GM21390 (cell line): ENCODE results near the gene TLNRD1.
"Not testable (repeated sequence)": the region's sequence is repeated elsewhere in the genome, so short reads cannot be mapped to it uniquely, and the experiment has no call there.

Experiments
- ATAC-seq: cut with Tn5 transposase; IDR thresholded peaks from one replicate; pipeline ENCODE4 v1.9.1; 2021; ENCODE audit not compliant: unreplicated experiment

TLNRD1 gene

DNA sequence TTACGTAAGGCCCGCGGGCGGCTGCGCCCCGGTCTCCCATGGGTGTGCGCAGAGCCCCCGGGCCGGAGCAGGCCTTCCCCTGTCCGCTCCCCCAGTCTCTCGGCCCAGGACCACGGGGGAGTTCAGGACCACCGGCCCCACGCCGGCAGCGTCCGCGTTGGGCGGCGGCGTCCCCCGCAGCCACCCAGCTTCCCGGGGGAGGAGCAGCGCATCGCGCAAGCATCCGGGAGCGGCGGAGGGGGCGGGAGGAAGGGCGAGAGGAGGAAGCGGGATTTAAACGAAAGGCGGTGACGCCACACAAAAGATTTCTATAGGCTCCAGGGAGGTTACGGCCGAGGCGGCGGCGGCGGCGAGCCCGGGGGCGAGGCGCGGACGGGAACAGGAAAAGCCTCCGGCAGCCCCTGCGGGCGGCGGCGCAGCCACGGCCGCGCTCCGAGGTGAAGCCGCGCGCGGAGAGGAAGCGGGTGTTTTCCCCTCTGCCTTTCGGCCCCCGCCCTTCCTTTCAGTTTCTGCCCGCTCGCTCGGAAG is at the start of gene TLNRD1:
TLNRD1 (plus strand) TSS at position 300 of the 528 bp plus-strand sequence. CDS start 1,349 bp downstream, outside the sequence.
- ATAC-seq = peak; percentile 57

DNA sequence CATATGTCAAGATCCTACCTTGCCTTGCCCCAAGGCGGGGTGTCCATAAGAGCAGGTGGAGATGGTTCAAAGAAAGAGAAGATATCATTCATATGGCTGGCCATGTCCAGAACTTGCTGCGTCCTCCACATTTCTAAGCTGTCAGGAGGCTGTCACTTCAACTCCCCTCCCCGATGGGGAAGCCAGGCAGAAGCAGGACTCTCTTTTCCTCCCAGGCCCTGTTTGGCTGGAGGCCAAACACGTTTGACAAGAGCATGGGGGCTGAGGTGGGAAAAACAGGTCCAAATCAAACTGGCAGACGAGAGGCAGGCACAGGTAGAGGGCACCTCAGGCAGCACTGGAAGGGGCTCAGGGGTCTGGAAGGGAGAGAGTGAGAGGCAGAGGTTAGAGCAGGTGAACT is 48.8 kb upstream of the TLNRD1 start:
- no peak for ATAC-seq

DNA sequence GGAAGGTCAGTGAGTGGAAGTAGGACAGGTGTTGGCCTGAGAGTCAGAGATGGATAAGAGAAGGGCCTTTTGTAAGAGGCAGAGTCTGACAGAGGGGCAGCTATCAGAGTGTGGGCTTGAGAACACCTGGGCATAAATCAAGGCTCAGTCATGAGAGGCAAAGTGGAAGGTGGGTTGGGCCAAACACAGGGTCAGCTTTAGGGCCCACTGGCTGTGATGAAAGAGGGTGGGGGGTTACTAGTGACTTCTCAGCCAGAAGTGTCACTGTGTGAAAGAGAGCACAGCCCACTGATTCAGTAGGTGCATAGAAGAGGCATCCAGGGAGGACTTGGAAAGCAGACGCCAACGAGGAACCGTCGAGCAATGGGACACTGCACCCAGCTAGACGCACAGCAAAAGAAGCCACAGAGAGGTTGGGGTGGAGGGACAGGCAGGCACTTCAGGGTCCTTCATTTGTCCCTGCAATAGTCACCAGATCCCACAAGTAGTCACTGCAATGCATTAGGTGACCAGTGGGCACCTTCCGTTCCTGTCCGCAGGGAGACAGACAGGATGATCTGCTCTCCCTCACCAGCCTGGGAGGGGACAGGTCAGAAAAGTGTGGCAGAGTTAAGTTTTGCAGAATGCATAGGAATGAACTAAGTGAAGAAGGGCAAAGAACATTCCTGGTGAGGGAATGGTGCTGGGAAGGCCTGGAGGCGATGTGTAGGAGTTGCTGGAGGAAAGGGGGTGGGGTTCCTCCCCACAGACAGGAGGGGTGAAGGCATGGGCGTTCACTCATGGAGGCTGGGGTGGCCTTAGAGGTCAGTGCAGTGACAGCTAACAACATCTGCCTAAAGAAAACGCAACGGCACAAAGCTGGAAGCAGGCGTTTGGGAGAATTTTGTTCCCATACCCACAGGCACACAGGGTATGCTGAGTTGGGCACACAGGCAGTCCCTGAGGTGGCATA is 47.4 kb upstream of the TLNRD1 start:
- ATAC-seq = no peak

DNA sequence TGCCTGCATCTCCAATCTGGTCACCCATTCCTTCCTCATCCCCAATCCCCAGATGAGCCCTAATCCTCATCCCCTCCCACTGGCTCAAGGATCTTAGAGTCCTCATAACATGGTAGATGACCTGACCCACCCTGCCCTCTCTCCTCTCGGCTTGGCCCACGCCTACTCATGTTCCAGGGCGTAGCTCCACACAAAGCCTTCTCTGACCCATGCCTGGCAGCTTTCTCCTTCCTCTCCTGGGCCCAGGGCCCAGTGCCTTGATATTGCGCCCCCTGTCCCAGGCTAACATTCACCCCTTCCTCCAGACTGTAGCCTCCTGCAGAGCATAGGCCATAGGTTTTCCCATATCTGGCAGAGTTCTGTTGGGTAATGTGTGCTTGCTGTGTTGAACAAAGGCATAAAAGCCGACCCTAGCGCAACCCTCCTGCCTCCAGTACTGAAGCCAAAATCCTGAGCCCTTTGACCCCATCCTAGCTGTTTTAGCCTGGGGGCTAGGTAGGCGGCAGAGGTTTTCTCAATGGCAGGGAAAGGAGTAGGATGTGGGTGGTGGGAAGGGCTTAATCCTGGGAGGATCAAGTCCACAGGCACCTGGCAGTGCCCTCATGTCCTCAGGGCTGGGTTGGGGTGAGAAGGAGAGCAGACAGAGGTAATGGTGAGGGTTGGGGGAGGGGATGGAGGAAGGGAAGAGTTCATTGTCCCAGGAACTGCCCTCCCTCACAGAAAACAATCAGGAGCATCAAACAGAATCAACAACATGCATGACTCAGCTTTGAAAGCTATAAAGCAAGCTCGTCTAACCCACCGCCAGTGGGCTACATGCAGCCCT is 46.6 kb upstream of the TLNRD1 start:
- ATAC-seq = no peak

DNA sequence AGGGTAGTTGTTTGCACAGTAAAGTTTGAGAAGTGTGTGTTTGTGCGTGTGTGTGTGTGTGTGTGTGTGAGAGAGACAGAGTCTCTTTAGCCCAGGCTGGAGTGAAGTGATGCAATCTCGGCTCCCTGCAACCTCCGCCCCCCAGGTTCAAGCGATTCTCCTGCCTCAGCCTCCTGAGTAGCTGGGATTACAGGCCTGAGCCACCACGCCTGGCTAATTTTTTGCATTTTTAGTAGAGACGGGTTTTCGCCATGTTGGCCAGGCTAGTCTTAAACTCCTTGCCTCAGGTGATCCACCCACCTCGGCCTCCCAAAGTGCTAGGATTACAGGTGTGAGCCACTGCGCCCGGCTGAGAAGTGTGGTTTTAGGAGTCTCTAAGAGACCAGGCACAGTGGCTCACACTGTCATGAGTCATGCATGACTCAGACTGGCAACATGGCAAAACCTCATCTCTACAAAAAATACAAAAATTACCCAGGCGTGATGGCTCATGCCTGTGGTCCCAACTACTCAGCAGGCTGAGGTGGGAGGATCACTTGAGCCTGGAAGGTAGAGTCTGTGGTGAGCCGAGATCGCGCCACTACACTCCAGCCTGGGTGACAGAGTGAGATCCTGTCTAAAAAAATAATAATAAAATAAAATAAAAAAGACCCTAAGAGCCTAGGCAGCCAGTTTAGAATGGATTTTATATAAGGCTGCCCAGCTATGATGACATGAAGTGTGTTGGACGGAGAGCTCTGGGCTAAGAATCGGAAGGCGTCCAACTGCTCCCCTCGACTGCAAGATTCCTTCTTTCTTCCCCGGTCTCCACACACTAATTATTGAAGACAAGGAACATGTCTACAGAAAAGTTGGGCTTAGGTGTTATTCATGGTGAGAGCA is 44.9 kb upstream of the TLNRD1 start:
- not testable (repeated sequence) for ATAC-seq

DNA sequence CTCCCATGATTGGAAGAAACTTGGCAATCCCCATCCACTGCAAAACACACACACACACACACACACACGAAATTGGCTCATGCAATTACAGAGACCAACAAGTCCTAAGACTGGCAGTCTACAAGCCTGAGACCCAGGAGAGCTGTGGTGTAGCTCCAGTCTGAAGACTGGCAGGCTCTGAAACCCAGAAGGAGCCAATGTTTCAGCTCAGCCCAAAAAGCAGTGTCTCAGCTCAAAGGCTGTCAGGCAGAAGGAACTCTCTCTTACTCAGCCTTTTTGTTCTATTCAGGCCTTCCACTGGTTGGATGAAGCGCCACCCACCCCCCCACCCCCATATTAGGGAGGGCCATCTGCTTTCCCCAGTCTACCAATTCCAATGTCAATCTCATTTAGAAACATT is 43.2 kb upstream of the TLNRD1 start:
- ATAC-seq = no peak

DNA sequence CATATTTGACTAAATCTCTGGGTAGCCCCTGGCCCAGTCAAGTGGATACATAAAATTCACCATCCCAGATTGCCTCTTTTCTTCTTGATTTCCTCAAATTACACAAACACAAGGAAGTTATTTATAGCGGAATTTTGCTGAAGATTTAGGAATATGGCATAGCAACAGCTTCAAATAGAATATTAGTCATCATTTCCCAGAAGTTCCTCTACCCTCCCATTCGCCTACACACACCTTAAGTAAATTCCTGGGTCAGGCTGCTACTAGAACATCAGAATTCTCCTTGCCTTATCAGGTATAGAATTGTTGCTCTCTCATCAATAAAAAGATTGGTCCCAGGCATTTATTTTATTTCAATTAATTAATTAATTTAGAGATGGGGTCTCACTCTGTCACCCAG is 42.7 kb upstream of the TLNRD1 start:
- no peak for ATAC-seq

DNA sequence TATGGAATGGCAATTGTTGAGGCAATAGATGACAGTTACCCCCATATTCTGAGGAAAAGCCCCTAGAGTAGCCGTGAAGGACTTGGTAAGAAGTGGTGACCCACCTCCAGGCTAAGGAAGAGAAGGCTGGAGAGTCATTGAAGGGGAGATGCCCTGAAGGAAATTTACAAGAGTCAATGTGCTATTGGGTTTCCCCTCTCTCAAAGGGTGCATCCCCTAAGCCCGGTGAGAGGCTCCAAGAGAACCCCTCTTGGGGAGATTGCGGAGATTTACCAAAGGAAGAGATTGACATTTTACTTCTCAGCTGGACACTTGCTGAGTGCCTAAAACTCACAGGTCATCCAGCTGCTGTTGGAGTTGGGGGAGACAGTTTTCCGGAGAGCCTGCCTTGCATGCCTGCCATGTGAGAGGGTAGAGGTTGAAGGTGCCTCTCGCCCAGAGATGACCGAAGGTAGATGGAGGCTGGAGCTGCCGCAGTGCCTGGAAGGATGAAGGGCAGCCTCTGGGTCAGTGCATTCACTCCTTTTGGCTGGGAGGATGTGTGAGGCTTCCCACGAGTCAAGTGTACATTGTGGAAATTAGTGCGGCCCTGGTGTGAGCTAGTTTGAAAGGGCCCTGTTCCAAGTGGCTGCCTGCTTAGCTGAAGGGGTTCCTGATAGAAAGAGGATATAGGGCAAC is 41.8 kb upstream of the TLNRD1 start:
- no peak for ATAC-seq

DNA sequence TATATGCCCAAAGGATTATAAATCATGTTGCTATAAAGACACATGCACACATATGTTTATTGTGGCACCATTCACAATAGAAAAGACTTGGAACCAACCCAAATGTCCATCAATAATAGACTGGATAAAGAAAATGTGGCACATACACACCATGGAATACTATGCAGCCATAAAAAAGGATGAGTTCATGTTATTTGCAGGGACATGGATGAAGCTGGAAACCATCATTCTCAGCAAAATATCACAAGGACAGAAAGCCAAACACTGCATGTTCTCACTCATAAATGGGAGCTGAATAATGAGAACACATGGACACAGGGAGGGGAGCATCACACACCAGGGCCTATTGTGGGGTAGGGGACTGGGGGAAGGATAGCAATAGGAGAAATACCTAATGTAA is 35.3 kb upstream of the TLNRD1 start:
- not testable (repeated sequence) for ATAC-seq

DNA sequence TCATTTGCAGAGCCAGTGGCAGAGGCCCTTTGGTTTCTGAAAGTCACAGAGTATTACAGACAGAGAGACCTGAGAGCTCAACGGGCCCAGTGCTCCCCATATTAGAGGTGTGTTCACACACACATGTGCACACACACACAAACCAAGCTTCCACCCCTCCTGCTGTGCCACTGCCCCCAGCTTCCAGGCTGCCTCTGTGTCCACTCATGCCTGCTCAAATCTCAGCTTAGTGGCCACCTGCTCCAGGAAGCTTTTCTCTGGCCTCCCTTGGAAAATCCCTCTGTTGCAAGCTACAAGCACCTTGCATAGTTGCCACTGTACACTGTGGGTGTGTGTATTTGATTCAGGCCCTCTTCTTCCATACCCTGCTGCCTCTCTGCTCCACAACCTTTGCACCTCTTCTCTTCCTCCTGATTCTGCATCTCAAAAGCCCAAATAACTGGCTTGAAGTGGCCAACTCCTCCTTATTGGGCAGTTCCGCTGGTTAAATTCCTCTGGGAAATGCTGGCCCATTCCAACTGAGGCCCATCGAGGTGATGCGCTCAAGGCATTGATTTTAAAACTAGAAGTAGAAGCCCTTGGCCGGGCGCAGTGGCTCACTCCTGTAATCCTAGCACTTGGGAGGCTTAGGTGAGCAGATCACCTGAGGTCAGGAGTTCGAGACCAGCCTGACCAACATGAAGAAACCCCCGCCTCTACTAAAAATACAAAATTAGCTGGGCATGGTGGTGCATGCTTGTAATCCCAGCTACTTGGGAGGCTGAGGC is 34.1 kb upstream of the TLNRD1 start:
- no peak for ATAC-seq

DNA sequence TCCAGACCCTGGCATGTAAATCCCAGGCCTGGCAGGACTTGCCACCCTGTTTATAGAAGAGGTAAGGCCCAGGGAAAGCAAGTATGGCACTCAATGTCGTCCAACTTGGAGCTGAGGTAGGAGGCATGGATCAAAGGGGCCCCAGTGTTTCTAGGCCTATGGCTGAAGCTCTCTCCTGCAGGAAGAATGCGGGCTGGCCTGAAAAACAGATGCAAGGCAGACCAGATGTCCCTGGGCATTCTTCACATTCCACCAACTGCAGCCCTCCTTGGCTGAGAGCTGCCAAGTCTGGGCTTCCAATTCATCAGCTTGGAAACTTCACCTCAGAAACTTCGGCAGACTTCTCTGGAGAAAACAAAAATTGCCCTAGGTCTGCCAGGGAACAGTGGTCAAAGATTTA is 33.3 kb upstream of the TLNRD1 start:
- ATAC-seq = no peak

DNA sequence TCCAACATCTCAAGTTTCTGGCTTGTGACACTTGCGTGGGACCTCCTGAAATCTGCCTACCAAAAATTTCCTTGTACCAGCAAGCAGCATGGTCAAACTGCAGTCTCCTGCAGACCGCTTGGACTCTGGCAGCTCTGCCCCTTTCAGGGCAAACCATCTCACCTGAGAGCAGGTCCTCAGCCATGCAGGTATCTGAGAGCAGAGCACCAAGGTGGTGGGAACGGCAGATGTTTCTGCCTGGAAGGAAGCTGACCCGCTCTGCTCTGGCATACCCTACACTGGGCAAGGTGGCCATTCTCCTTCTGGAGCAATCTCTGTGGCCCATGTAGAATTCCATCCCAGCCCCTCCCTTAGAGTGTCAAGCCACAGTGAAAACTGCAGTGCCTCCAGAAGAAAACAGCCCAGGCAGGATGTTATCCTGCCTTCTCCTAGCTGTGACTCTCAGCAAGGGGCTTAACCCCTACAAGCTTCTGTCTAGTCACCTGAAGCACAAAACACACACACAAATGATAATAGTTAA is 32.7 kb upstream of the TLNRD1 start:
- ATAC-seq = no peak

DNA sequence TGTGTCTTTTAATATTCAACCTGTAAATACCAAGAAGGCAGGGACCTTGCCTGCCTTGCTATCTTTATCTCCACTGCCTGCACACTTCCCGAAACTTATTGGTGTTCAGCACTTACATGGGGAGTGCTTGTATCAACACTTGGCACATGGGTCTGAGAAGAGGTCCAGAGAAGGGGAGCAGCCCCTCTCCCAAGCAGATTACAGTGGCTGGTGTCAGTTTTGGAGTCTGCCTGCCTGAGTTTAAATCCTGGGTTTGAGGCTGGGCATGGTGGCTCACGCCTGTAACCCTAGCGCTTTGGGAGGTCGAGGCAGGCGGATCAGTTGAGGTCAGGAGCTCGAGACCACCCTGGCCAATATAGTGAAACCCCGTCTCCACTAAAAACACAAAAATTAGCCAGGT is 31.4 kb upstream of the TLNRD1 start:
- no peak for ATAC-seq

DNA sequence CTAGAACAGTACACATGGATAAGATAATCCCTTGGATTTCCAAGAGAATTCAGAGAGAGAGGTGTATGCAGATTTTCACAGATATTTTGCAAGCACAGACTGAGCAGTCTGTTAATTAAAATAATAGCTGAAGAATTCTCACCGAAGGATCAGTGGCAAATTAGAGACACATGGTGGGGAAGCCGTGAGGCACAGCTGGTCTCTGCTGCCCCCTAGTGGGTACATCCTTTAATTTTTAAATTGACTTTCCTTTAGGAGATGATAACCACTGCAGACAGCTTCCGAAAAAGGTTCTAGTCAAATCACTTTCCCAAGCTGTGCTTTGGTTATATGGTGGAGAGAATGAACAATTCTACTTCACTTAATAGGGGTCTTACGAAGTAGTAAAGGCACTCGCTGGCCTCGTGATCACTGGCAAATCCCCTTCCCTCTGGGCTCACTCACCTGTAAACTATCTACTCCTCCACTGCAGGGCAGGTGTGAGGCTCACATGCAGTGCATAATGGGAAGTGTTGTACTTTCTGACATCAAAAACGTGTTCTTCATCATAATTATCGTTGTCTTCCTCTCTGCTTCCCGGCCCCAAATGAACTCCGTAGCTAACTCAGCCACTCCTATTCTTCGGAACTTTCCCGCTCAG is 30.6 kb upstream of the TLNRD1 start:
- no peak for ATAC-seq

DNA sequence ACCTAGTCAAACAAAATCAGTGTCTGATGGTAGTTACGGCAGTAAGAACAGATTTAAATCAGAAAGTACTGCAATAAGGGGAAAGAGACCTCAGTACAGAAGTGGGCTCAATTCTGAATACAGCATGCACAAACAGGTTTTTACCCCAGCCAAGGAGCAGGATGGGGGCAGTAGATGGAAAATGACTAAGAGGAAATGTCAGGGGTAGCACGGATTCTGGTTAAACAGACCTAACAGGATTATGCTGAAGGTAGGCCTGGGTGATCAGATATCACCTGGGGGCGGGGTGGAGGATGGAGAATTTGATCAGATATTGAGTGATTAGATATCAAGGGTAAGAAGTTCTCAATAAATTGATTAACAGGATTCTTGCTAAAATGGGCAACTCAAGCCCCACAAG is 30.1 kb upstream of the TLNRD1 start:
- ATAC-seq = no peak

DNA sequence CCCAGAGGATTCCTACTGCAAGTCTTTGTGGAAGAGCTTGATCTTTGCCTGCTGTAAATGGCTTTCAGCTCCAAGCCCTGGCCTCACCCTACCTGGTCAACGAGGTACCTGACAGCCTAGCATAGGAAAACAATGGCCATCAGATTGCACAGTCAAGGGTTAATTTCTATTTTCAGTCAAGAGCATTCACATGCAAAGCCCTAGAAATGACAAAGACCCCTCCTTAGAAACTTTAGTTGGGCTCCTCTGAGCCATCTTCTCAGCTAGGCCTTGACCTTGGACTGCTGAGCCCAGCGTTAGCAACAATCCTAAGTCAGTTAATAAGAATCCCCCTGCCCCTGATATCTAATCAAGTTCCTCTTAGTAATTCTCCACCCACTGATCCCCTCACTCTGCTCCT is 29.6 kb upstream of the TLNRD1 start:
- no peak for ATAC-seq

DNA sequence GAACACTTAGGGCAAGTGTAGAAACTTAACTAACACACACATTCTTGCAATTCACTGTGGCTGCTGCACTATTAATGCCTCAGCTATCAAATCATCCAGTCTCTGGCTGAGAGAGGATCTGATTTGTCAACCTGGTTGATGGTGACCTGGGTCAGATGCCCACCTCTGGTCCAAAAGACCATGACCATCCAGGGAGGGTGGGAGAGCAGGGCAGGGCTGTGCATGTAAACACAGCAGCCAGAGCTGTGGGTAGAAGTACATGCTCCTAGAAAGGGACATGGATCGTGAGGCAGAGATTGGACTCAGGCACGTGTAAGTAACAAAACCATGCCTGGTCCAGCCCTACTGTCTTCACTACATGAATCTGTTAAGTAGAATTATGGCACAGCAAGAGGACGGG is 28.4 kb upstream of the TLNRD1 start:
- ATAC-seq = no peak

DNA sequence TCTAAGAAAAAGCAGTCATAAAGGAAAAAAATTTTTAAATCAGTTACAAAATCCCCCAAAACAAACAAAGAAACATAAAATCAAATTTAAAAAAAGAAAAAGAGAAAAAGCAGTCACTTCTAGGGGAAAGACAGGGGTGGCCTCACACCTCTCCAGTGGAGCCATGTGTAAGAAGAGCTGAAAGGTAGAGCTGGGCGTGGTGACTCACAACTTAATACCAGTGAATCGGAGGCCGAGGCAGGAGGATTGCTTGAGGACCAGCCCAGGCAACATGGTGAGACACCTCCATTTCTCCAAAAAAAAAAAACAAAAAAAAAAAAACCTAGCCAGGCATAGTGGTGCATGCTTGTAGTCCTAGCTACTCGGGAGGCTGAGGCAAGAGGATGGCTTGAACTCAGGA is 25.8 kb upstream of the TLNRD1 start:
- no peak for ATAC-seq

DNA sequence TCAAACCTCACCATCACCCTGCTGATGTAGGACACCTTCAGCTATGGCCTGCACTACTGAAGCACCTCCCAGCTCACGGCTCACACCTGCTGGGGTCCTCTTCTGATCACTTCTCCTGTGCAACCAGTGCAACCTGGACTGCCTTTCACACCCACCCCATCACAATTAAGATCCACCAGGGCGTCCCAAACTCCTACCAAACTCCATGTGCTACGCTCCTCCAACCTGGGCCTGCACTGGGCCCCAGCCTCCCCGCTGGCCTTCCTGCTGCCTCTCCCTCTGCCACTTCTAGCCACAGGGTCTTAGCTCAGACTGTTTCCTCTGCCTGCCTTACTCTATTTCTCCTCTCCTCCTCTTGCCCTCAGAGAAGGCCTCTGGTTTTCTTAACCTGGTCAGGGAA is 23.9 kb upstream of the TLNRD1 start:
- no peak for ATAC-seq
